Coronary artery (tissue), 2 donors: ENCODE results near the gene RANBP9.

Experiments used
- DNase-seq: peaks from one replicate; pipeline ENCODE4 v3.0.0-alpha.2; 2017; ENCODE audit warnings: low spot score
- H3K27ac ChIP-seq, 2 donors: fragments of 200-600 bp; sonication (generic); one replicate each; pipeline ENCODE4 v1.5.1; 2016 to 2019
- H3K4me3 ChIP-seq: fragments of 200-600 bp; sonication (generic); 2 replicates; pipeline ENCODE4 v1.5.1; 2016; ENCODE audit warnings: mild to moderate bottlenecking, moderate library complexity
- TF ChIP-seq, protein P1 (sequence below): fragments of 200-600 bp; sonication (generic); IDR thresholded peaks from one replicate; pipeline ENCODE4 v1.5.1; 2019; ENCODE audit warnings: antibody characterized with exemption

RANBP9 gene

DNA sequence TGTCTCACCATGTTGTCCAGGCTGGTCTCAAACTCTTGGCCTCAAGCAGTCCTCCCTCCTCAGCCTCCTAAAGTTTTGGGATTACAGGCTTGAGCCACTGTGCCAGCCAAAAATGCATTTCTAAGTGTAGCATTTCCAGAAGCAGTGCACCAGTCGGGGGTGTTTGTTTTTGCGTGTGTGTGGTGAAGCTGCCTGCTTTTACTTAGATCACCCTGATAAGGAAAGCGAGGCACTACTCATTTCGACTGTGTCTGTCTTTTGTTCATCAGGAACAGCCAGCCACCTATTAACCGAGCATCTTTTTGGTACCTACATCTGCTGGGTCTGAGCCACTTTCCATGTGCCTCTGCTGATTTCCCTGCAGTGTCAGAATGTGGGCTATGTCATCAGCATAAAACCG lies 118.5 kb downstream of the RANBP9 start:
- TF ChIP-seq, protein P1, sequence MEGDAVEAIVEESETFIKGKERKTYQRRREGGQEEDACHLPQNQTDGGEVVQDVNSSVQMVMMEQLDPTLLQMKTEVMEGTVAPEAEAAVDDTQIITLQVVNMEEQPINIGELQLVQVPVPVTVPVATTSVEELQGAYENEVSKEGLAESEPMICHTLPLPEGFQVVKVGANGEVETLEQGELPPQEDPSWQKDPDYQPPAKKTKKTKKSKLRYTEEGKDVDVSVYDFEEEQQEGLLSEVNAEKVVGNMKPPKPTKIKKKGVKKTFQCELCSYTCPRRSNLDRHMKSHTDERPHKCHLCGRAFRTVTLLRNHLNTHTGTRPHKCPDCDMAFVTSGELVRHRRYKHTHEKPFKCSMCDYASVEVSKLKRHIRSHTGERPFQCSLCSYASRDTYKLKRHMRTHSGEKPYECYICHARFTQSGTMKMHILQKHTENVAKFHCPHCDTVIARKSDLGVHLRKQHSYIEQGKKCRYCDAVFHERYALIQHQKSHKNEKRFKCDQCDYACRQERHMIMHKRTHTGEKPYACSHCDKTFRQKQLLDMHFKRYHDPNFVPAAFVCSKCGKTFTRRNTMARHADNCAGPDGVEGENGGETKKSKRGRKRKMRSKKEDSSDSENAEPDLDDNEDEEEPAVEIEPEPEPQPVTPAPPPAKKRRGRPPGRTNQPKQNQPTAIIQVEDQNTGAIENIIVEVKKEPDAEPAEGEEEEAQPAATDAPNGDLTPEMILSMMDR, result no peak
- Histone ChIP-seq H3K4me3 (no peak overlapping the region), H3K27ac (no peak overlapping the region)
- DNase-seq, result no peak

GRCh38 chr6:13591205-13591921 lies 120.3 kb downstream of the RANBP9 start:
- no peak overlapping the region for H3K27ac ChIP-seq

DNA sequence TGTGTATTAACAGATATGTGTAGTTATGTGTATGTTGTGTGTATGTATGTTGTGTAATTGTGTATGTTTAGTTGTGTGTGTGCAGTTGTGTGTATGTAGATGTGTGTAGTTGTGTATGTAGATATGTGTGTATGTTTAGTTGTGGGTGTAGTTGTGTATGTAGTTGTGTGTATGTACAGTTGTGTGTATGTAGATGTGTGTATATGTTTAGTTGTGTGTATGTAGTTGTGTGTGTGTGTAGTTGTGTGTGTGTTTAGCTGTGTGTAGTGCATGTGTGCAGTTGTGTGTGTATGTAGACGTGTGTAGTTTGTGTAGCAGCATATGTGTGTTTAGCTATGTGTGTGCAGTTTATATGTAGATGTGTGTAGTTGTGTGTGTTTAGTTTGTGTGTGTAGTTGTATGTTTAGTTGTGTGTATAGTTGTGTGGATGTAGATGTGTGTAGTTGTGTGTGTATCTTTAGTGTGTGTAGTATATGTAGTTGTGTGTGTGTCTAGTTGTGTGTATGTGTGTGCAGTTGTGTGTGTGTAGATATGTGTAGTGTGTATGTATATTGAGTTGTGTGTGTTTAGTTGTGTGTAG lies 121.0 kb downstream of the RANBP9 start:
- TF ChIP-seq, protein P1, result no peak
- no peak overlapping the region for H3K27ac ChIP-seq
- DNase-seq, result no peak
- no peak overlapping the region for H3K4me3 ChIP-seq

More at GRCh38 chr6:13591205-13591921, 120.3 kb downstream of the RANBP9 start:
- no peak for DNase-seq
- TF ChIP-seq, protein P1, result no peak
- no peak overlapping the region for H3K4me3 ChIP-seq

GRCh38 chr6:13589801-13590200 lies 121.8 kb downstream of the RANBP9 start:
- no peak overlapping the region for H3K4me3 ChIP-seq
- no peak for DNase-seq
- H3K27ac ChIP-seq, result no peak overlapping the region
- TF ChIP-seq, protein P1, result no peak

- H3K27ac ChIP-seq, result no peak overlapping the region
- H3K4me3 ChIP-seq, result no peak overlapping the region
- TF ChIP-seq, protein P1, result no peak
- no peak for DNase-seq
These were observed 124.8 kb downstream of the RANBP9 start for GRCh38 chr6:13586603-13587542.

GRCh38 chr6:13581700-13582229 lies 129.9 kb downstream of the RANBP9 start:
- no peak for DNase-seq
- H3K4me3 ChIP-seq, result no peak overlapping the region

More at GRCh38 chr6:13581700-13582229, 129.9 kb downstream of the RANBP9 start:
- TF ChIP-seq, protein P1, result no peak
- no peak overlapping the region for H3K27ac ChIP-seq
